ENCODE data around the gene KNDC1. TPM values are rescaled to one million over a fixed set of nuclear protein-coding genes. Genes with fewer than 3 reads are reported as not detected.
"Not testable (repeated sequence)": the region's sequence is repeated elsewhere in the genome, so short reads cannot be mapped to it uniquely, and the experiment has no call there.

KNDC1 gene
- total RNA-seq, 1 donor from 2014 or later: not detected

- DNase-seq (ENCODE audit: extremely low spot score, unreplicated experiment): no peak
Measured at GRCh38 chr10:133133471-133134231, 26.4 kb upstream of the KNDC1 start.

GRCh38 chr10:133134411-133135115 is 25.5 kb upstream of the KNDC1 start:
- H3K4me1 Mint-ChIP-seq (ENCODE audit: unreplicated experiment): no peaks in the 10 kb centered on the region
- H3K27me3 Mint-ChIP-seq (ENCODE audit: unreplicated experiment): no peaks in the 10 kb centered on the region
- DNase-seq (ENCODE audit: extremely low spot score, unreplicated experiment): no peak
- TF ChIP-seq CTCF (IDR thresholded peaks at IDR 0.05): no peak
- H3K4me3 Mint-ChIP-seq (ENCODE audit: unreplicated experiment): no peak overlapping the region
- no peaks in the 10 kb centered on the region for H3K9me3 Mint-ChIP-seq (ENCODE audit: unreplicated experiment)
- H3K27ac Mint-ChIP-seq (ENCODE audit: unreplicated experiment): no peak overlapping the region
- no peaks in the 10 kb centered on the region for H3K36me3 Mint-ChIP-seq (ENCODE audit: unreplicated experiment)

More at GRCh38 chr10:133133471-133134231, 26.4 kb upstream of the KNDC1 start:
- TF ChIP-seq CTCF (IDR thresholded peaks at IDR 0.05): no peak
- Mint-ChIP-seq H3K27me3 (ENCODE audit: unreplicated experiment) (no peaks in the 10 kb centered on the region), H3K4me3 (ENCODE audit: unreplicated experiment) (no peak overlapping the region), H3K27ac (ENCODE audit: unreplicated experiment) (no peak overlapping the region), H3K4me1 (ENCODE audit: unreplicated experiment) (no peaks in the 10 kb centered on the region), H3K9me3 (ENCODE audit: unreplicated experiment) (no peaks in the 10 kb centered on the region), H3K36me3 (ENCODE audit: unreplicated experiment) (no peaks in the 10 kb centered on the region)

GRCh38 chr10:133135116-133135465 is 24.9 kb upstream of the KNDC1 start:
- H3K27ac Mint-ChIP-seq (ENCODE audit: unreplicated experiment): no peak overlapping the region
- no peaks in the 10 kb centered on the region for H3K27me3 Mint-ChIP-seq (ENCODE audit: unreplicated experiment)
- no peak for DNase-seq (ENCODE audit: extremely low spot score, unreplicated experiment)
- no peaks in the 10 kb centered on the region for H3K36me3 Mint-ChIP-seq (ENCODE audit: unreplicated experiment)
- H3K4me3 Mint-ChIP-seq (ENCODE audit: unreplicated experiment): no peak overlapping the region
- H3K9me3 Mint-ChIP-seq (ENCODE audit: unreplicated experiment): no peaks in the 10 kb centered on the region
- no peaks in the 10 kb centered on the region for H3K4me1 Mint-ChIP-seq (ENCODE audit: unreplicated experiment)
- no peak for TF ChIP-seq CTCF (IDR thresholded peaks at IDR 0.05)

- not testable (repeated sequence) for DNase-seq (ENCODE audit: extremely low spot score, unreplicated experiment); H3K27ac Mint-ChIP-seq (ENCODE audit: unreplicated experiment); H3K27me3 Mint-ChIP-seq (ENCODE audit: unreplicated experiment); H3K4me1 Mint-ChIP-seq (ENCODE audit: unreplicated experiment); H3K4me3 Mint-ChIP-seq (ENCODE audit: unreplicated experiment); H3K36me3 Mint-ChIP-seq (ENCODE audit: unreplicated experiment); H3K9me3 Mint-ChIP-seq (ENCODE audit: unreplicated experiment)
Measured at GRCh38 chr10:133137486-133138145, 22.4 kb upstream of the KNDC1 start.

GRCh38 chr10:133139551-133140065 is 20.4 kb upstream of the KNDC1 start:
- no peaks in the 10 kb centered on the region for H3K9me3 Mint-ChIP-seq (ENCODE audit: unreplicated experiment)
- H3K4me3 Mint-ChIP-seq (ENCODE audit: unreplicated experiment): no peak overlapping the region
- no peaks in the 10 kb centered on the region for H3K36me3 Mint-ChIP-seq (ENCODE audit: unreplicated experiment)
- no peaks in the 10 kb centered on the region for H3K4me1 Mint-ChIP-seq (ENCODE audit: unreplicated experiment)
- H3K27ac Mint-ChIP-seq (ENCODE audit: unreplicated experiment): no peak overlapping the region
- no peak for TF ChIP-seq CTCF (IDR thresholded peaks at IDR 0.05)
- no peak for DNase-seq (ENCODE audit: extremely low spot score, unreplicated experiment)
- H3K27me3 Mint-ChIP-seq (ENCODE audit: unreplicated experiment): no peaks in the 10 kb centered on the region

Measured in osteocyte (in vitro differentiated cells).